ENCODE results near the gene UCK2. TPM values are rescaled to one million over a fixed set of nuclear protein-coding genes. Genes with fewer than 3 reads are reported as not detected.
A peak's percentile ranks its signal among the peaks of the same experiment; 100 is the strongest.

UCK2 gene
- total RNA-seq, 1 donor = 97.6 TPM

DNA sequence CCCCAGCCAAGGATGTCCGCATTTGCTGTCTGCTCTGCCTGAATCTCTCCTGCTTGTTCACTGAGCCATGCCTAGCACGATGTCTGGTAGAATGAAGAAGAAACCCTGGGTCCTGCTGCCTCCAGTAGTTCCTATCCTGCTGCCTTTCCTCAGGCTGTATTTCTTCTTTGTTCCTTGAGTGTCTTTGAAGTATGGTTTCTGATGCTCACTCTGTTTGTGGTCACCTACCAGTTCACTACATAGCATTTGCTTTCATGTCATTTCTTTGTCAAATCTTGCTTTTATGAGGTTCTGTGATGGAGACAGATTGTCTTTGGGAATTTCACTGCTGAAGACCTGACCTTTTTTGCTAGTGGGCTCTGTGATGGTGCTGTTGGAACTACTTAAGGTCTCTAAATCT, 5.9 kb downstream of the UCK2 start:
- TF ChIP-seq, protein P1, sequence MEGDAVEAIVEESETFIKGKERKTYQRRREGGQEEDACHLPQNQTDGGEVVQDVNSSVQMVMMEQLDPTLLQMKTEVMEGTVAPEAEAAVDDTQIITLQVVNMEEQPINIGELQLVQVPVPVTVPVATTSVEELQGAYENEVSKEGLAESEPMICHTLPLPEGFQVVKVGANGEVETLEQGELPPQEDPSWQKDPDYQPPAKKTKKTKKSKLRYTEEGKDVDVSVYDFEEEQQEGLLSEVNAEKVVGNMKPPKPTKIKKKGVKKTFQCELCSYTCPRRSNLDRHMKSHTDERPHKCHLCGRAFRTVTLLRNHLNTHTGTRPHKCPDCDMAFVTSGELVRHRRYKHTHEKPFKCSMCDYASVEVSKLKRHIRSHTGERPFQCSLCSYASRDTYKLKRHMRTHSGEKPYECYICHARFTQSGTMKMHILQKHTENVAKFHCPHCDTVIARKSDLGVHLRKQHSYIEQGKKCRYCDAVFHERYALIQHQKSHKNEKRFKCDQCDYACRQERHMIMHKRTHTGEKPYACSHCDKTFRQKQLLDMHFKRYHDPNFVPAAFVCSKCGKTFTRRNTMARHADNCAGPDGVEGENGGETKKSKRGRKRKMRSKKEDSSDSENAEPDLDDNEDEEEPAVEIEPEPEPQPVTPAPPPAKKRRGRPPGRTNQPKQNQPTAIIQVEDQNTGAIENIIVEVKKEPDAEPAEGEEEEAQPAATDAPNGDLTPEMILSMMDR (IDR thresholded peaks at IDR 0.05; ENCODE audit: insufficient read depth, low read depth, low read length) = no peak
- no peak for DNase-seq (ENCODE audit: low read depth)
- no peak overlapping the region for H3K4me3 ChIP-seq (ENCODE audit: low read depth, low read length)

DNA sequence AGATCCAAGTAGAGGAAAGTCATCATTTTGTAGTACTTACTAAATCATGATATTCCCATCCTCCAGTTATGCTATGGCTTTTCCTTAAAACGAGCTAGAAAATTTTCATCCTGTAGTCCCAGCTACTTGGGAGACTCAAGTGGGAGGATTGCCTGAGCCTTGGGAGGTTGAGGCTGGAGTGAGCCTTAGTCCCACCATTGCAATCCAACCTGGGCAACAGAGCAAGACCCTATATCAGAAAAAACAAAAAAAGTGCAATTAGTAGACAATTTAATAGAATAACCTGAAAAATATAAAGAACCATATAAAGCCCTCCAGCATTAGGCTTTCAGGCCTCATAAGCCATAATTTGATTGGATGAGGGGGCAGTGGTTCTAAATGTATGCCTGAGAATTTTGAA, 6.8 kb downstream of the UCK2 start:
- H3K4me3 ChIP-seq (ENCODE audit: low read depth, low read length) = no peak overlapping the region
- TF ChIP-seq, protein P1 (IDR thresholded peaks at IDR 0.05; ENCODE audit: insufficient read depth, low read depth, low read length) = no peak
- no peak for DNase-seq (ENCODE audit: low read depth)

DNA sequence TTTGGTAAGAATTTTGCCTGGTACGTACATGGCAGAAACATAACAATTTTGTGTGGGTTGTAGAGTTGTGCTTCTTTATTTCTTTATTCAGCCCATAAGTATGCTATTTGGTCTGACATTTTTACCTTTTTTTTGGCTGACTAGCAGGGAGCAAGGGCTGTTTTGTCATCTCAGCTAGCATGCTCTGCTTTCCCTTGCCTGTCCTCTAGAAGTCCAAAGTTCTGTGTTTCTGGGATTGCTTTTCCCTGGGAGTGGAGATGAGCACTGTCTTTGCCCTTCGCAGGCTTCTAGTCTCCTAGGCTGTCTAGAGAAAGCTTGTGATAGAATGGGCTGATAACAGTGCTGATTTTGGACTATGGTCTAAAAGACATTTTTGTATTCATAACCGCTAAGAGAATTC, 7.5 kb downstream of the UCK2 start:
- H3K4me3 ChIP-seq (ENCODE audit: low read depth, low read length) = no peak overlapping the region
- DNase-seq (ENCODE audit: low read depth) = no peak
- TF ChIP-seq, protein P1 (IDR thresholded peaks at IDR 0.05; ENCODE audit: insufficient read depth, low read depth, low read length) = no peak

DNA sequence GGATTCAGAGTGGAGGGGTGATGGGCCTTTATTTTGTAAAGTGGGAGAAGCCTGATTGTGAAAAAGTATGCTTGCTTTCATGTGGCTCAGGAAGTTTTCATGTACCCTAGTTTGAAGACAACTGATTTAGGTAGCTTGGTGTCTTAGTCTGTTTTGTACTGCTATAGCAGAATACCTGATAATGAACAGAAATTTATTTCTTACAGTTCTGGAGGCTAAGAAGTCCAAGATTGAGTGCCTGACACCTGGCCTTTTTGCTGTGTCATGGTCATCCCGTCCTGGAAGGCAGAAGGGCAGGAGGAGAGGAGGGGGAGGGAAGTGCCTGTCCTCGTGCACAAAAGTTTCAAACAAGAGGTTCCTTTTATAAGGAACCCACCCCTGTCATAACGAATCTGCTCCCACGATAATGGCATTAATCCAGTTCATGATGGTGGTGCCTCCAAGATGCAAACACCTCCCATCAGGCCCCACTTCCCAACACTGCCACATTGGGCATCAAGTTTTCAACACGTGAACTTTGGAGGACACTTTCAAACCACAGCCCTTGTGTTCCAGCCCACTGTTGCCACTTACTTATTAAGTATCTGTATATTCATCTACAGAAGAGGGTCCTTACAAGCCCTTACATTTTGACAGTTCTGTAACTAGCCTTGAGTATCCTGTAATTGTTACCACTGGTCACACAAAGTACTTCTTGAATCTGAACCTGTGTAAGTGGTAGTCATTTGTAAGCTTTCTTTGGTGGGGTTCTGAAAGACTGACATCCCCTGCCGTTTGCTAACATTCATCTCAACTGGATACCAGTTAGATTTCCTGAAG, 9.5 kb downstream of the UCK2 start:
- peak; percentile 20 for DNase-seq (ENCODE audit: low read depth)
- TF ChIP-seq, protein P1 (IDR thresholded peaks at IDR 0.05; ENCODE audit: insufficient read depth, low read depth, low read length) = no peak
- H3K4me3 ChIP-seq (ENCODE audit: low read depth, low read length) = no peak overlapping the region

DNA sequence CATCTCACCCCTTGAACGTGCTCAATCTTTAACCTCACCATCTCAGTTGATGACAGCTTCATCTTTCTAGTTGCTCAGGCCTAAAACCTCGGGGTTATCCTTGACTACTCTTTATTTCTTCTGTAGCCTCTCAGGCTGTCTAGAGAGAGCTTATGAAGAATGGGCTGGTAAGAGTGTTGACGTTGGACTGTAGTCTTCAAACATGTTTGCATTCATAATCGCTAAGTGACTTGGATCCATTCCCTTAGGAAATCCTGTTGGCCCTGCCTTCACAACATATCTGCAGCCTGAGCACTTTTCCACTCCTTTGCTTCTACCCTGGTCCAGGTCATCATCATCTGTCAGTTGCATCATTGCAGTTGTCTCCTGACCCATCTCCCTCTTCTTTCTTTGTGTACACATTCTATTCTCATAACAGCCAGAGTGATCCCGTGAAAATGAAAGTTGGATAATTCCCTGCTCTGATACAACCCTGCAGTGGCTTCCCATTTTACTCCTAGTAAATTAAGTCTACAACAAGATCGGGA, 10.5 kb downstream of the UCK2 start:
- TF ChIP-seq, protein P1 (IDR thresholded peaks at IDR 0.05; ENCODE audit: insufficient read depth, low read depth, low read length) = no peak
- peak; percentile 27 for DNase-seq (ENCODE audit: low read depth)
- no peak overlapping the region for H3K4me3 ChIP-seq (ENCODE audit: low read depth, low read length)

DNA sequence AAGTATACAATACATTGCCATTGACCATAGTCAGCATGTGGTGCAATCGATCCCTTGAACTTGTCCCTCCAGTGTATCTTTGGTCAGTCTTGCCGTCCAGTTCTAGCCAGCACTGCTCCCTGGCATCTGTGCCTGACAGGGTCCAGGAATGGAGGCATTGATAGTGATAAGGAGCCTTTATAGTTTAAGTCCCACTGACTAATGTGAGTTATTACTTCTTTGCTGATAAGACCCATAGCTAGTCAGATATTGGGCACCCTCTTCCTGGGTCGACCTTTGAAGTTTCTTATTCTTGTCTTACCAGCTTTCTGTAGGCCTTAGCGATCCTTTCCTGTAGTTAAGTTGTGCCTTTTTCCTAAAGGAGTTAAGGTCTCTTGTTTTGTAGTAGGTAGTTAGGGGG, 13.0 kb downstream of the UCK2 start:
- TF ChIP-seq, protein P1 (IDR thresholded peaks at IDR 0.05; ENCODE audit: insufficient read depth, low read depth, low read length) = no peak
- no peak for DNase-seq (ENCODE audit: low read depth)
- H3K4me3 ChIP-seq (ENCODE audit: low read depth, low read length) = no peak overlapping the region

Data from fibroblast of villous mesenchyme (primary cell).